Ramos (cell line): ENCODE data around the gene MEIOB.
"Not testable (repeated sequence)": the region's sequence is repeated elsewhere in the genome, so short reads cannot be mapped to it uniquely, and the experiment has no call there.

Experiments
- in situ Hi-C: fragments of 300-500 bp; cut with MboI; formaldehyde crosslinking; loops from one replicate; pipeline ENCODE4 v1.14.3; 2022; ENCODE audit warnings: low sequenced_read_pairs; ENCODE audit not compliant: unreplicated experiment

The MEIOB gene

DNA sequence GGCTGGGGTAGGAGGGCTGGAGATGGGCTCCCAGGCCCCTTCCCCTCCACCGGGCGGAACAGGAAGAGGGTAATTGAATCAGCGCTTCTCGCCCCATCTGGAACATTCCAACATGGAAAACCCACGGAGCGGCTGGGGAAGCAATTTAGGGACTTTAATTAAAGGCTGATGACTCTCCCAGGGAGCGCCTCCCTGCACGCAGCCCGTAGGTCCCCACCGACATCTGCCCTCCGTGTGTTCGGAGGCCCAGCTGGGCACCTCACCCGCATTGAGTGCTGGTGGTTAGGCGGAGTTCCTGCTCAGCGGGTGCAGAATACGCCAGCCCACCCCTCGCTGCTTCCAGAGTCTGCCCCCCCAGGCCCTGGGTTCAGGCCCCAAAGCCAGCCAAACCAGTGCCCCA, 36.2 kb upstream of the MEIOB start:
- in situ Hi-C loops: no loop called here

DNA sequence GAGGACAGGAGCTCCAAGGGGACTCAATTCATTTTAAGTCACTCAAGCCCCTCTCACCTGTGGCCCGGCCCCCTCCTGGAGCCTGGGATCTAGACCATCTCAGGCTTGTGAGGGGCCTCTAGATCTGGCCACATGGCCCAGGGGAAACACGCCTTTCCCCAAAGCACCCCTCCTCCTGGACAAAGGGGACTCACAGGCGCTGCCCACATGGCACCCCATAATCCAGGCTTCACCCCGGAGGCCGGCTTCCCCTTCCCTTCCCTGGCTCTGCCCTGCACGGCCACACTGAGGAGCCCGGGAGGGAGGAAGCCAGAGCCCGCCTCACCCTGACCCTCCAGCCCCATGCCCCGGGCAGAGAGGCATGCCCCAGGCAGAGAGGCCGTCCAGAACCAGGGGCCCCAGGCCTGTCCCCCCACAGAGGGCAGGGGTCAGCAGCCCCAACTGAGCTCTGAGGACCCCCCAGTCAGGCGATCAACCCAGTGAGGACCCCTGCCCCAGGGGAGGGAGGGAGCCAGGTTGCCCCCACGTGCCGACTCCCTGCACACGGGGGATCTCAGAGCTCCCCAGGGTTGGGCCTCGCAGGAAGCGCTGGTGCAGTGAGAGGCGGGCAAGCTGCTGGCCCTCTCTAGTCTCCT, 35.4 kb upstream of the MEIOB start:
- in situ Hi-C loops: no loop called here

GRCh38 chr16:1906846-1907165, 34.8 kb upstream of the MEIOB start:
- in situ Hi-C loops: no loop called here

- in situ Hi-C loops: no loop called here
Observed at GRCh38 chr16:1906055-1906845, 34.3 kb upstream of the MEIOB start.

DNA sequence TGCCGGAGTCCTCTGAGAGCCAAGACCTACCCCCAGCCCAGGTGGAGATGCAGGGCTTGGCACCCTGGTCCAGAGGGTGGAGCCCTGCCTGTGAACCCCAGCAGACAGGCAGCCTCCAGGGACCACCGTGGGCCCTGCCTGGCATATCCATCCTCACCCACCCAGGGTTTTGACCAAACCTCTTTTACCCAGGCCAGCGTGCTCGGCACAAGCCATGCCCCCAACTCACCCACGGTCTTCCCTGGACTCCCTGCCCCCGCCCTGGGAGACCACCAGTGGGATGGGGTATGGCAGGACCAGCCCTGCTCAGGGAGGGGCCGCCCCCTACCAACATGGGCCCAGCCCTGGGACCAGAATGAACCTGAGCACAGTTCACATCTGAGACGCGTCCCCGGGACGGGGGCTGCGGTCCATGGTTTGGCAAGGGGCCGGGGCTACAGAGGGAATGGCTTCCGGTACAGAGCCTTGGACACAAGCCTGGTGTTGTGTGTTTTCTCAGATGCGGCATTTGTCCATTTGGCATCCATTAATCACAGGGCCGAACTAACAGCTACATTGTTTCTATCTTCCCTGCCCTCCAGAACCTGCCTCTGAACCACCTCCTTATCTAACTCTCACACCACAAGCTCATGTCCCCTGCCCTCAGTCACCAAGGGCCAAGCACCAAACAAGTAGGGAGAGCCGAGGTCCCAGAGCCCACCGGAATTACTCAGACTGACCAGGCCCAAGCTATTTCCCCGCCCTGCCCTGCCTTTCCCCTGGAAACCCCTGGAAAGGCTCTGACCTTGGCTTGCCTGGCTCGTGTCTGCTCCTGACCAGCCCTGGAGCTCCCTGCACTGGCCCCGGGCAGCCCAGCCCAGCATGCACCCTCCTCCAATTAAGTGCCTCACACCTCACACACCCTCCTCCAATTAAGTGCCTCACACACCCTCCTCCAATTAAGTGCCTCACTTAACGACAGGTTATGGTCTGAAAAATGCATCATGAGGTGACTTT, 32.2 kb upstream of the MEIOB start:
- in situ Hi-C loops: no loop called here

GRCh38 chr16:1903220-1903574, 31.2 kb upstream of the MEIOB start:
- in situ Hi-C loops: no loop called here

GRCh38 chr16:1902547-1903219, 30.7 kb upstream of the MEIOB start:
- in situ Hi-C loops: no loop called here

- in situ Hi-C loops: no loop called here
Observed at GRCh38 chr16:1900452-1900774, 28.4 kb upstream of the MEIOB start.

DNA sequence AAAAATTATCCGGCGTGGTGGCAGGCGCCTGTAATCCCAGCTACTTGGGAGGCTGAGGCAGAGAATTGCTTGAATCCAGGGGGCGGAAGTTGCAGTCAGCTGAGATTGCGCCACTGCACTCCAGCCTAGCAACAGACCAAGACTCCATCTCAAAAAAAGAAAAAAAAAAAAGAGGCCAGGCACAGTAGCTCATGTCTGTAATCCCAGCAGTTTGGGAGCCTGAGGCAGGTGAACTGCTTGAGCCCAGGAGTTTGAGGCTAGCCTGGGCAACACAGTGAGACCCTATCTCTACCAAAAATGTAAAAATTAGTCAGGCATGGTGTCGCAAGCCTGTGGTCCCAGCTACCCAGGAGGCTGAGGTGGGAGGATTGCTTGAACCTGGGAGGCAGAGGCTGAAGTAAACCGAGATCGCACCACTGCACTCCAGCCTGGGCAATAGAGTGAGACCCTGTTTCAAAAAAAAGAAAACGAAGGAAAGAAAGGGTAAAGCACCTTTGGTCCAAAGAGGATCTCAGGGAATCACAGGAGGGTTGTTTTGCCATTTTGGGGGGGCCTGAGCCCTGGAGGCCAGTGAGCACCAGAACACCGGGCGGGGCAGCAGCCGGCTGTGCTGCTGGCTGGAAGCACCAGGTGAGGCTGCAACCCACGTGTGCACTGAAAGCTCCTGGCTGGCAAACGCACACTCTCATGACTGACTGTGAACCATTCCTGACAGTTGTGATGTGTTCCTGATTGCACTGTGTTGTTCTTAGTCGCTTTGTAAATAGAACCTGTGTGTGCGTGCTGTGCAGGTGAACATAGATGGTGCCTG, 27.9 kb upstream of the MEIOB start:
- in situ Hi-C loops: no loop called here

- in situ Hi-C loops: not testable (repeated sequence)
Observed at GRCh38 chr16:1897692-1898091, 25.7 kb upstream of the MEIOB start.

GRCh38 chr16:1895949-1896675, 24.1 kb upstream of the MEIOB start:
- in situ Hi-C loops: no loop called here

- in situ Hi-C loops: no loop called here
Observed at GRCh38 chr16:1895068-1895467, 23.1 kb upstream of the MEIOB start.

- in situ Hi-C loops: no loop called here
Observed at GRCh38 chr16:1890708-1891050, 18.7 kb upstream of the MEIOB start.

- in situ Hi-C loops: no loop called here
Observed at GRCh38 chr16:1890024-1890707, 18.2 kb upstream of the MEIOB start.

DNA sequence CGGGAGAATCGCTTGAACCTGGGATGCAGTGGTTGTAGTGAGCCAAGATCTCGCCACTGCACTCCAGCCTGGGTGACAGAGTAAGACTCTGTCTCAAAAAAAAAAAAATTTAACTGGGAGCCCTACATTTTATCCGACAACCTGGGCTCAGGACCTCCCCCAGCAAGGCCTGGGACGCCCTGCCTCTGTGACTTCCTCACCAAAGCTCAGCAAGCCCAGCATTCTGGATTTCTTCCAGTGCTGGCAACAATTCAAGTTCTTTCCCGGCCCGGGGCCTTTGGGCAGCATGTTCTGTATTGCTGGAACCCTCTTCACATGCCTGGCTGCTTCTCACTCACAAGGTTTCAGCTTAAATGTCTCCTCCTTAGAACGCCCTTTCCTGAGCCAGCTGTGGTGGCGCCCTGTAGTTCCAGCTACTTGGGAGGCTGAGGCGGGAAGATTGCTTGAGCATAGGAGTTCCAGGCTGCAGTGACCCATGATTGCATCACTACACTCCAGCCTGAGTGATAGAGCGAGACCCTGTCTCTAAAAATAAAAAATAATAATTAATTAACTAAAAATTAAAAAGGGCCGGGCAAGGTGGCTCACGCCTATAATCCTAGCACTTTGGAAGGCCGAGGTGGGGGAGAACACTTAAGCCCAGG, 15.9 kb upstream of the MEIOB start:
- in situ Hi-C loops: no loop called here

GRCh38 chr16:1884889-1885288, 12.9 kb upstream of the MEIOB start:
- in situ Hi-C loops: no loop called here

- in situ Hi-C loops: no loop called here
Observed at GRCh38 chr16:1884155-1884760, 12.3 kb upstream of the MEIOB start.

DNA sequence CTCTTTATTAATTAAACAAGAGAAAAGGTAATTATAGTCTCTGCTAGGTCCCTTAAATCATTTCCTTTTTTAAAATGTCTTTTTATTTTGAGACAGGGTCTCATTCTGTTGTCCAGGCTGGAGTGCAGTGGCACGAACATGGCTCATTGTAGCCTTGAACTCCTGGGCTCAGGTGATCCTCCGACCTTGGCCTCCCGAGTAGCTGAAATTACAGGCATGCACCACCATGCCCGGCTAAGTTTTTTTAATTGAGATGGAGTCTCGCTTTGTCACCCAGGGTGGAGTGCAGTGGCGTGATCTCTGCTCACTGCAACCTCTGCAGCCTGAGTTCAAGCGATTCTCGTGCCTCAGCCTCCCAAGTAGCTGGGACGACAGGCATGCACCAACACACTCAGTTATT, 9.2 kb upstream of the MEIOB start:
- in situ Hi-C loops: not testable (repeated sequence)
